ENCODE data around the gene CISD3.

CISD3 gene

GRCh38 chr17:38733982-38734973 lies 4.1 kb downstream of the CISD3 start:
- no peaks in the 10 kb centered on the region for H3K9me2 ChIP-seq (ENCODE audit: low read depth, low read length)
- H4K20me1 ChIP-seq (ENCODE audit: insufficient read depth, low read length): no peaks in the 10 kb centered on the region
- no peaks in the 10 kb centered on the region for H3K9me3 ChIP-seq (ENCODE audit: low read length)
- no peak overlapping the region for H3K4me3 ChIP-seq (ENCODE audit: low read depth, low read length, poor library complexity, severe bottlenecking)
- TF ChIP-seq EZH2 (IDR thresholded peaks at IDR 0.05; ENCODE audit: borderline replicate concordance, low read length) (no peak), CTCF (IDR thresholded peaks at IDR 0.05; ENCODE audit: low read length) (peak; percentile 54)
- peak overlapping the region; percentile 17; the same call in 1 of the 2 replicates for H3K4me2 ChIP-seq (ENCODE audit: low read length)
- no peaks in the 10 kb centered on the region for H3K79me2 ChIP-seq (ENCODE audit: insufficient read depth, low read length)
- 0 out of 2 replicates have a peak, but pooled peaks cover 11% of the 10 kb centered on the region for H3K27me3 ChIP-seq (ENCODE audit: insufficient read depth, low read length)
- H3K9ac ChIP-seq (ENCODE audit: low read length): no peak overlapping the region
- H3K27ac ChIP-seq (ENCODE audit: low read depth, low read length, poor library complexity, severe bottlenecking): peak overlapping the region; percentile 54
- peaks cover 9% of the 10 kb centered on the region; the same call in 1 of the 2 replicates for H3F3A ChIP-seq (ENCODE audit: insufficient read depth, low read length)
- H3K4me1 ChIP-seq (ENCODE audit: insufficient read depth, low read length, severe bottlenecking): peaks cover 30% of the 10 kb centered on the region
- no peak overlapping the region for H2AFZ ChIP-seq (ENCODE audit: low read length)
- no peaks in the 10 kb centered on the region for H3K36me3 ChIP-seq (ENCODE audit: insufficient read depth, low read length)

- Histone ChIP-seq H3F3A (ENCODE audit: insufficient read depth, low read length) (peaks cover 9% of the 10 kb centered on the region; the same call in 1 of the 2 replicates), H3K9me3 (ENCODE audit: low read length) (no peaks in the 10 kb centered on the region), H3K4me3 (ENCODE audit: low read depth, low read length, poor library complexity, severe bottlenecking) (no peak overlapping the region), H3K36me3 (ENCODE audit: insufficient read depth, low read length) (no peaks in the 10 kb centered on the region), H4K20me1 (ENCODE audit: insufficient read depth, low read length) (no peaks in the 10 kb centered on the region), H3K79me2 (ENCODE audit: insufficient read depth, low read length) (no peaks in the 10 kb centered on the region), H3K4me2 (ENCODE audit: low read length) (no peak overlapping the region), H3K27ac (ENCODE audit: low read depth, low read length, poor library complexity, severe bottlenecking) (no peak overlapping the region), H2AFZ (ENCODE audit: low read length) (no peak overlapping the region), H3K9me2 (ENCODE audit: low read depth, low read length) (no peaks in the 10 kb centered on the region), H3K4me1 (ENCODE audit: insufficient read depth, low read length, severe bottlenecking) (peaks cover 24% of the 10 kb centered on the region), H3K9ac (ENCODE audit: low read length) (no peak overlapping the region), H3K27me3 (ENCODE audit: insufficient read depth, low read length) (peaks cover 11% of the 10 kb centered on the region; the same call in 1 of the 2 replicates)
- no peak for TF ChIP-seq EZH2 (IDR thresholded peaks at IDR 0.05; ENCODE audit: borderline replicate concordance, low read length)
- TF ChIP-seq CTCF (IDR thresholded peaks at IDR 0.05; ENCODE audit: low read length): peak; percentile 90
Observed at GRCh38 chr17:38735161-38735997, 5.2 kb downstream of the CISD3 start.

GRCh38 chr17:38738007-38738662 lies 8.0 kb downstream of the CISD3 start:
- Histone ChIP-seq H3K9me3 (ENCODE audit: low read length) (no peaks in the 10 kb centered on the region), H3K27ac (ENCODE audit: low read depth, low read length, poor library complexity, severe bottlenecking) (no peak overlapping the region), H3K4me3 (ENCODE audit: low read depth, low read length, poor library complexity, severe bottlenecking) (no peak overlapping the region), H2AFZ (ENCODE audit: low read length) (no peak overlapping the region), H3K27me3 (ENCODE audit: insufficient read depth, low read length) (peaks cover 11% of the 10 kb centered on the region; the same call in 1 of the 2 replicates), H3K36me3 (ENCODE audit: insufficient read depth, low read length) (no peaks in the 10 kb centered on the region), H3F3A (ENCODE audit: insufficient read depth, low read length) (peaks cover 9% of the 10 kb centered on the region; the same call in 1 of the 2 replicates), H3K4me2 (ENCODE audit: low read length) (no peak overlapping the region), H3K9me2 (ENCODE audit: low read depth, low read length) (no peaks in the 10 kb centered on the region), H4K20me1 (ENCODE audit: insufficient read depth, low read length) (no peaks in the 10 kb centered on the region), H3K4me1 (ENCODE audit: insufficient read depth, low read length, severe bottlenecking) (peaks cover 16% of the 10 kb centered on the region), H3K9ac (ENCODE audit: low read length) (no peak overlapping the region), H3K79me2 (ENCODE audit: insufficient read depth, low read length) (no peaks in the 10 kb centered on the region)
- TF ChIP-seq CTCF (IDR thresholded peaks at IDR 0.05; ENCODE audit: low read length): no peak
- TF ChIP-seq EZH2 (IDR thresholded peaks at IDR 0.05; ENCODE audit: borderline replicate concordance, low read length): no peak

Measured in OCI-LY1 (cell line).